Caco-2 (cell line): ENCODE measurements around the gene CDK9. TPM values are rescaled to one million over a fixed set of nuclear protein-coding genes. Genes with fewer than 3 reads are reported as not detected.

ENCODE experiments used
- BruUV-seq: library from RNA; stranded (reverse); fragments of 400-500 nt; replicated peaks from 2 replicates; lab custom pipeline; 2021; lab: Mats Ljungman, UMichigan
- CTCF ChIA-PET: fragments of 300-600 bp; sonication (Branson Sonifier 250); formaldehyde crosslinking; loops from one replicate; lab custom pipeline; 2022; ENCODE audit warnings: antibody characterized with exemption; lab: Charles Lee
- POLR2A ChIA-PET: fragments of 300-600 bp; sonication (Branson Sonifier 250); formaldehyde crosslinking; loops from one replicate; lab custom pipeline; 2022; ENCODE audit warnings: antibody characterized with exemption; lab: Charles Lee
- DNase-seq, 2 experiments: peaks; one replicate each; pipeline versions ENCODE4 v3.0.0 to v3.0.0-alpha.2; 2020 to 2022
- H3K27me3 ChIP-seq: replicated peaks from 2 replicates; pipeline ENCODE4 v1.6.0; 2011; ENCODE audit warnings: low read length; ENCODE audit not compliant: control insufficient read depth, insufficient read depth
- H3K36me3 ChIP-seq: 2 replicates; pipeline ENCODE4 v1.5.1; 2011; ENCODE audit warnings: low read length; ENCODE audit not compliant: control insufficient read depth, insufficient read depth
- H3K4me1 ChIP-seq: fragments of 250-450 bp; sonication (Bioruptor Pico); 2 replicates; pipeline ENCODE4 v1.5.1; 2020; ENCODE audit warnings: mild to moderate bottlenecking
- H3K4me3 ChIP-seq: 2 replicates; pipeline ENCODE4 v1.5.1; 2011; ENCODE audit warnings: low read depth, mild to moderate bottlenecking, control low read depth, low read length
- H3K9me3 ChIP-seq: fragments of 250-450 bp; sonication (Bioruptor Pico); 2 replicates; pipeline ENCODE4 v1.5.1; 2020; ENCODE audit warnings: mild to moderate bottlenecking, moderate library complexity
- H3K27ac Mint-ChIP-seq: one replicate; pipeline ENCODE4 v1.8.0; 2022; ENCODE audit warnings: mixed read lengths; ENCODE audit not compliant: unreplicated experiment
- H3K27me3 Mint-ChIP-seq: one replicate; pipeline ENCODE4 v1.8.0; 2022; ENCODE audit warnings: mixed read lengths; ENCODE audit not compliant: insufficient read depth, unreplicated experiment
- H3K36me3 Mint-ChIP-seq: one replicate; pipeline ENCODE4 v1.8.0; 2022; ENCODE audit warnings: mild to moderate bottlenecking, mixed read lengths; ENCODE audit not compliant: insufficient read depth, unreplicated experiment
- H3K4me1 Mint-ChIP-seq: one replicate; pipeline ENCODE4 v1.8.0; 2022; ENCODE audit warnings: low read depth, mixed read lengths; ENCODE audit not compliant: unreplicated experiment
- H3K4me3 Mint-ChIP-seq: one replicate; pipeline ENCODE4 v1.8.0; 2022; ENCODE audit warnings: mild to moderate bottlenecking, moderate library complexity, mixed read lengths; ENCODE audit not compliant: unreplicated experiment
- H3K9me3 Mint-ChIP-seq: one replicate; pipeline ENCODE4 v1.8.0; 2022; ENCODE audit warnings: mixed read lengths; ENCODE audit not compliant: unreplicated experiment
- CTCF ChIP-seq, 2 experiments: fragments of 200-600 bp in 1 of 2; IDR thresholded peaks; 1 replicate in 1 of 2; 2 replicates in 1 of 2; pipeline versions ENCODE4 v1.5.1 to v1.8.0; 2011 to 2022; ENCODE audit warnings: antibody characterized with exemption in 1 of 2, control low read depth in 1 of 2, inconsistent platforms in 1 of 2, low read depth in 1 of 2, low read length in 1 of 2, mild to moderate bottlenecking in 1 of 2, moderate library complexity in 1 of 2; ENCODE audit not compliant: insufficient read depth in 1 of 2, severe bottlenecking in 1 of 2, unreplicated experiment in 1 of 2
- intact Hi-C: fragments of 100-400 bp; cut with micrococcal nuclease; formaldehyde crosslinking; loops from one replicate; pipeline ENCODE4 v1.10.0; 2022; ENCODE audit not compliant: unreplicated experiment
- total RNA-seq: library from RNA; stranded (reverse); gene quantifications from 2 replicates; pipeline ENCODE4 v1.2.3, GENCODE V29; 2022

Gene CDK9
- total RNA-seq, 1 experiment from 2014 or later: 48.2 TPM

- no peak overlapping the region for H3K4me3 ChIP-seq
- no peaks in the 10 kb centered on the region for H3K4me1 Mint-ChIP-seq
- H3K36me3 Mint-ChIP-seq: peaks cover 7% of the 10 kb centered on the region
- no peak overlapping the region for H3K4me3 Mint-ChIP-seq
- intact Hi-C loops: loop anchor here (5.0 kb wide), 1 partner anchor 178 kb away; the partner anchor contains the start of gene ST6GALNAC4
- POLR2A ChIA-PET: no interaction called here
- no peaks in the 10 kb centered on the region for H3K9me3 ChIP-seq
- peaks cover 10% of the 10 kb centered on the region for H3K27me3 Mint-ChIP-seq
- CTCF ChIA-PET: interaction anchor here (1.3 kb wide), 1 partner anchor 191 kb away, joined by 3 read pairs; the partner anchor contains the start of gene PIP5KL1
- no peaks in the 10 kb centered on the region; the same call in 1 of the 2 replicates for H3K27me3 ChIP-seq
- H3K4me1 ChIP-seq: no peaks in the 10 kb centered on the region
- H3K27ac Mint-ChIP-seq: no peak overlapping the region
- no TSS peak for BruUV-seq
- no peaks in the 10 kb centered on the region for H3K9me3 Mint-ChIP-seq
- TF ChIP-seq CTCF (IDR thresholded peaks at IDR 0.05; ENCODE audit: insufficient read depth in 1 of 2, low read depth in 1 of 2, low read length in 1 of 2, severe bottlenecking in 1 of 2, unreplicated experiment in 1 of 2): no peak
- no peak for DNase-seq
- H3K36me3 ChIP-seq: no peaks in the 10 kb centered on the region
Measured at GRCh38 chr9:127739614-127740330, 46.1 kb upstream of the CDK9 start.

- Histone ChIP-seq H3K36me3 (no peaks in the 10 kb centered on the region), H3K27me3 (no peaks in the 10 kb centered on the region; the same call in 1 of the 2 replicates), H3K9me3 (no peaks in the 10 kb centered on the region), H3K4me1 (no peaks in the 10 kb centered on the region), H3K4me3 (no peak overlapping the region)
- peak overlapping the region; percentile 53 for H3K4me3 Mint-ChIP-seq
- peak overlapping the region; percentile 32 for H3K27ac Mint-ChIP-seq
- H3K9me3 Mint-ChIP-seq: no peaks in the 10 kb centered on the region
- no TSS peak for BruUV-seq
- TF ChIP-seq CTCF (IDR thresholded peaks at IDR 0.05; ENCODE audit: insufficient read depth in 1 of 2, low read depth in 1 of 2, low read length in 1 of 2, severe bottlenecking in 1 of 2, unreplicated experiment in 1 of 2): no peak
- H3K4me1 Mint-ChIP-seq: no peaks in the 10 kb centered on the region
- intact Hi-C loops: no loop called here
- peak; percentile 43 to 78 for DNase-seq
- peaks cover 6% of the 10 kb centered on the region for H3K27me3 Mint-ChIP-seq
- ChIA-PET CTCF (interaction anchor here (0.6 kb wide), 1 partner anchor 59 kb away, joined by 3 read pairs; no protein-coding TSS in a partner anchor), POLR2A (no interaction called here)
- H3K36me3 Mint-ChIP-seq: no peaks in the 10 kb centered on the region
Measured at GRCh38 chr9:127741831-127742434, 43.9 kb upstream of the CDK9 start.

- no peaks in the 10 kb centered on the region for H3K4me1 Mint-ChIP-seq
- no peaks in the 10 kb centered on the region for H3K9me3 Mint-ChIP-seq
- TF ChIP-seq CTCF (IDR thresholded peaks at IDR 0.05; ENCODE audit: insufficient read depth in 1 of 2, low read depth in 1 of 2, low read length in 1 of 2, severe bottlenecking in 1 of 2, unreplicated experiment in 1 of 2): no peak
- peak; percentile 51 to 77 for DNase-seq
- no peaks in the 10 kb centered on the region for H3K36me3 Mint-ChIP-seq
- peaks cover 9% of the 10 kb centered on the region for H3K27me3 Mint-ChIP-seq
- ChIA-PET POLR2A (no interaction called here), CTCF (interaction anchor here (0.6 kb wide), 1 partner anchor 59 kb away, joined by 3 read pairs; no protein-coding TSS in a partner anchor)
- H3K4me3 Mint-ChIP-seq: peak overlapping the region; percentile 53
- no TSS peak for BruUV-seq
- intact Hi-C loops: no loop called here
- no peaks in the 10 kb centered on the region for H3K9me3 ChIP-seq
- H3K4me3 ChIP-seq: no peak overlapping the region
- H3K27me3 ChIP-seq: no peaks in the 10 kb centered on the region; the same call in 1 of the 2 replicates
- H3K27ac Mint-ChIP-seq: peak overlapping the region; percentile 32
- H3K4me1 ChIP-seq: no peaks in the 10 kb centered on the region
- no peaks in the 10 kb centered on the region for H3K36me3 ChIP-seq
Measured at GRCh38 chr9:127742435-127743088, 43.3 kb upstream of the CDK9 start.
